OCI-LY1 (cell line): Measurements from ENCODE around the gene SDCCAG8.

Experiments used
- H2AFZ ChIP-seq: fragments of 200-600 bp; sonication (generic), shearing (Covaris generic); 2 replicates; pipeline ENCODE4 v1.6.0; 2014; ENCODE audit warnings: antibody characterized with exemption, mild to moderate bottlenecking, low read length
- H3F3A ChIP-seq: fragments of 200-600 bp; sonication (generic), shearing (Covaris generic); 2 replicates; pipeline ENCODE4 v1.6.0; 2014; ENCODE audit warnings: mild to moderate bottlenecking, antibody characterized with exemption, low read length, moderate library complexity; ENCODE audit not compliant: insufficient read depth
- H3K27ac ChIP-seq: fragments of 200-600 bp; sonication (generic); 2 replicates; pipeline ENCODE4 v1.5.1; 2014; ENCODE audit warnings: low read length, mixed run types, mild to moderate bottlenecking, low read depth; ENCODE audit not compliant: poor library complexity, severe bottlenecking
- H3K27me3 ChIP-seq: fragments of 200-600 bp; sonication (generic); 2 replicates; pipeline ENCODE4 v1.6.0; 2014; ENCODE audit warnings: antibody characterized with exemption, mild to moderate bottlenecking, low read length, moderate library complexity; ENCODE audit not compliant: insufficient read depth
- H3K36me3 ChIP-seq: fragments of 200-600 bp; sonication (generic); 2 replicates; pipeline ENCODE4 v1.6.1; 2014; ENCODE audit warnings: mild to moderate bottlenecking, antibody characterized with exemption, low read length, moderate library complexity, mixed read lengths; ENCODE audit not compliant: insufficient read depth
- H3K4me1 ChIP-seq: fragments of 200-600 bp; sonication (generic); 2 replicates; pipeline ENCODE4 v1.5.1; 2014; ENCODE audit warnings: mild to moderate bottlenecking, low read length, moderate library complexity; ENCODE audit not compliant: insufficient read depth, severe bottlenecking
- H3K4me2 ChIP-seq: fragments of 200-600 bp; sonication (generic), shearing (Covaris generic); 2 replicates; pipeline ENCODE4 v1.6.1; 2014; ENCODE audit warnings: low read length
- H3K4me3 ChIP-seq: fragments of 200-600 bp; sonication (generic); 2 replicates; pipeline ENCODE4 v1.5.1; 2014; ENCODE audit warnings: low read length, low read depth, mild to moderate bottlenecking, mixed read lengths; ENCODE audit not compliant: poor library complexity, severe bottlenecking
- H3K79me2 ChIP-seq: fragments of 200-600 bp; shearing (Covaris generic); 2 replicates; pipeline ENCODE4 v1.6.1; 2016; ENCODE audit warnings: mixed run types, low read length, mixed read lengths; ENCODE audit not compliant: insufficient read depth
- H3K9ac ChIP-seq: fragments of 200-600 bp; sonication (generic), shearing (Covaris generic); 2 replicates; pipeline ENCODE4 v1.6.1; 2014; ENCODE audit warnings: mild to moderate bottlenecking, low read length, mixed read lengths
- H3K9me2 ChIP-seq: fragments of 200-600 bp; sonication (generic), shearing (Covaris generic); 2 replicates; pipeline ENCODE4 v1.6.1; 2014; ENCODE audit warnings: low read depth, mild to moderate bottlenecking, low read length, mixed read lengths
- H3K9me3 ChIP-seq: fragments of 200-600 bp; shearing (Covaris generic); 2 replicates; pipeline ENCODE4 v1.6.1; 2014; ENCODE audit warnings: low read length, mixed read lengths
- H4K20me1 ChIP-seq: fragments of 200-600 bp; sonication (generic), shearing (Covaris generic); 2 replicates; pipeline ENCODE4 v1.6.0; 2016; ENCODE audit warnings: mild to moderate bottlenecking, low read length; ENCODE audit not compliant: insufficient read depth
- EZH2 ChIP-seq: fragments of 200-600 bp; sonication (generic), shearing (Covaris generic); IDR thresholded peaks from 2 replicates; pipeline ENCODE4 v1.8.0; 2017; ENCODE audit warnings: borderline replicate concordance, mixed run types, mild to moderate bottlenecking, antibody characterized with exemption, low read length, moderate library complexity, mixed read lengths
- TF ChIP-seq, protein P1 (sequence below): fragments of 200-600 bp; sonication (generic), shearing (Covaris generic); IDR thresholded peaks from 2 replicates; pipeline ENCODE4 v1.5.1; 2017; ENCODE audit warnings: mild to moderate bottlenecking, antibody characterized with exemption, low read length, moderate library complexity, mixed read lengths

Gene SDCCAG8

DNA sequence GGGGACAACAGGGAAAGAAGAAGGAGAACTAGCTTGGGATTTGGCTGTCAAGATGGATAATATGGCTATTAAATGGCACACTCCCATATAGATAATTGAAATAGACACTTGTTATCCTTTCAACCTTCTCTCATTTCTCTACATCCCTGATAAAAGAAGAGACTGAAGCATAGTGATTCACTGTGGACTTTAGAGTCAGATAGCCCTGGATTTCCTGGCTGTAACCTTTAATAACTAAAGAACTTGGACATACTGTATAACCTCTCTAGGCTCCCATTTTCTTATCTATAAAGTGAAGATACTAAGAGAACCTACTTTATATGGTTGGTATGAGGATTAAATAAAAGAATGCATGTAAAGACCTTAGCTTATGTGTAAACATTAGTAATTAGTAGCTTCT lies 152.6 kb downstream of the SDCCAG8 start:
- Histone ChIP-seq H3K9me2 (no peaks in the 10 kb centered on the region), H3K4me2 (no peak overlapping the region)
- no peak for TF ChIP-seq EZH2
- TF ChIP-seq, protein P1, sequence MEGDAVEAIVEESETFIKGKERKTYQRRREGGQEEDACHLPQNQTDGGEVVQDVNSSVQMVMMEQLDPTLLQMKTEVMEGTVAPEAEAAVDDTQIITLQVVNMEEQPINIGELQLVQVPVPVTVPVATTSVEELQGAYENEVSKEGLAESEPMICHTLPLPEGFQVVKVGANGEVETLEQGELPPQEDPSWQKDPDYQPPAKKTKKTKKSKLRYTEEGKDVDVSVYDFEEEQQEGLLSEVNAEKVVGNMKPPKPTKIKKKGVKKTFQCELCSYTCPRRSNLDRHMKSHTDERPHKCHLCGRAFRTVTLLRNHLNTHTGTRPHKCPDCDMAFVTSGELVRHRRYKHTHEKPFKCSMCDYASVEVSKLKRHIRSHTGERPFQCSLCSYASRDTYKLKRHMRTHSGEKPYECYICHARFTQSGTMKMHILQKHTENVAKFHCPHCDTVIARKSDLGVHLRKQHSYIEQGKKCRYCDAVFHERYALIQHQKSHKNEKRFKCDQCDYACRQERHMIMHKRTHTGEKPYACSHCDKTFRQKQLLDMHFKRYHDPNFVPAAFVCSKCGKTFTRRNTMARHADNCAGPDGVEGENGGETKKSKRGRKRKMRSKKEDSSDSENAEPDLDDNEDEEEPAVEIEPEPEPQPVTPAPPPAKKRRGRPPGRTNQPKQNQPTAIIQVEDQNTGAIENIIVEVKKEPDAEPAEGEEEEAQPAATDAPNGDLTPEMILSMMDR, result no peak

DNA sequence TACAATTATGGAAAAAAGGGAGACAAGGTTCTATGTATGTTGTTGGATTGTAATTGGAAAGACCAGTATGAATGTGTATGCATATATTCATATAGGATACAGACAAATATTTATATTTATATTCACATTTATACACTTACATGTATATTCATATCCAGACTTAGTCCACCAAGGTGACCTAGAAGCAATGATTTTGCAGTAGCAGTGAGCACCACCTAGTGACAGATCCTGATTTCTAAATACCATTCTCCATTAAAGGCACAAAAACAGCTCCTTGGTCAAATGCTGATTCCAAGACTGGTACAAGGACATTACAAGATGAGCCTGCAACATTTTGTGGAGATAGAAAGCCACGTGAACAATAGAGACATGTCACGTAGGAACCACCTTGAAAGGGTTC lies 153.4 kb downstream of the SDCCAG8 start:
- H3F3A ChIP-seq, result no peaks in the 10 kb centered on the region; the same call in 1 of the 2 replicates
- H4K20me1 ChIP-seq, result no peaks in the 10 kb centered on the region
- no peaks in the 10 kb centered on the region for H3K9me2 ChIP-seq
- no peak overlapping the region for H3K4me2 ChIP-seq
- H3K27ac ChIP-seq, result no peak overlapping the region
- no peak overlapping the region for H2AFZ ChIP-seq
- no peak overlapping the region for H3K4me3 ChIP-seq
- H3K4me1 ChIP-seq, result no peaks in the 10 kb centered on the region
- H3K36me3 ChIP-seq, result no peaks in the 10 kb centered on the region
- no peaks in the 10 kb centered on the region for H3K9me3 ChIP-seq
- no peaks in the 10 kb centered on the region for H3K79me2 ChIP-seq
- TF ChIP-seq, protein P1, result peak; percentile 48; the same call in 1 of the 2 replicates
- no peak for TF ChIP-seq EZH2
- H3K27me3 ChIP-seq, result no peaks in the 10 kb centered on the region
- H3K9ac ChIP-seq, result no peak overlapping the region

More for the DNA sequence above, 152.6 kb downstream of the SDCCAG8 start:
- H3K27ac ChIP-seq, result no peak overlapping the region
- no peaks in the 10 kb centered on the region for H4K20me1 ChIP-seq
- no peaks in the 10 kb centered on the region for H3K9me3 ChIP-seq
- H2AFZ ChIP-seq, result no peak overlapping the region
- no peaks in the 10 kb centered on the region for H3K36me3 ChIP-seq
- no peaks in the 10 kb centered on the region for H3K79me2 ChIP-seq
- no peak overlapping the region for H3K9ac ChIP-seq
- H3K4me3 ChIP-seq, result no peak overlapping the region
- no peaks in the 10 kb centered on the region; the same call in 1 of the 2 replicates for H3F3A ChIP-seq
- no peaks in the 10 kb centered on the region for H3K27me3 ChIP-seq
- no peaks in the 10 kb centered on the region for H3K4me1 ChIP-seq

DNA sequence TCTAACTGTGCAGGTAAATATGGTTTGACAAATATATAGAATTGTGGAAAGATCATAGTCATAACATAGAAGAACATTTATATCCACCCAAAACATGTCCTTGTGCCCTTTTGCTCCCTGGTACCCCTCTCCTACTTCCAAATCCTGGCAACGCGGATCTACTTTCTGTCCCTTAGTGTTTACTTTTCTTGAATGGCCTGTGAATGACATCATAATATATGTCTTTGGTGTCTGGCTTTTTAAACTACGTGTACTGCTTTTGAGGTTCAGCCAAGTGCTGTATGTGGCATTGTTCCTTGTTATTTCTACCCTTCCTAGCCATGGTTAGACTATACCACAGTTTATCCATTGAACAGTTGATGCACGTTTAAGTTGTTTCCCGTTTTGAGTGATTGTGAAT lies 155.6 kb downstream of the SDCCAG8 start:
- no peak overlapping the region for H3K4me3 ChIP-seq
- no peaks in the 10 kb centered on the region for H3K4me1 ChIP-seq
- no peaks in the 10 kb centered on the region for H4K20me1 ChIP-seq
- no peaks in the 10 kb centered on the region for H3K36me3 ChIP-seq
- no peaks in the 10 kb centered on the region for H3K79me2 ChIP-seq
- no peak overlapping the region for H3K4me2 ChIP-seq
- no peak overlapping the region for H2AFZ ChIP-seq
- H3K9me3 ChIP-seq, result no peaks in the 10 kb centered on the region
- no peaks in the 10 kb centered on the region for H3K9me2 ChIP-seq
- H3K9ac ChIP-seq, result no peak overlapping the region
- no peaks in the 10 kb centered on the region for H3K27me3 ChIP-seq
- TF ChIP-seq, protein P1, result no peak
- TF ChIP-seq EZH2, result no peak
- no peaks in the 10 kb centered on the region for H3F3A ChIP-seq
- no peak overlapping the region for H3K27ac ChIP-seq
